ENCODE measurements around the gene MSMB.
"Not testable (repeated sequence)": the region's sequence is repeated elsewhere in the genome, so short reads cannot be mapped to it uniquely, and the experiment has no call there.

MSMB gene

GRCh38 chr10:45983538-45984186 is 62.4 kb downstream of the MSMB start:
- DNase-seq (ENCODE audit: low read depth, low spot score), result peak; percentile 38
- not testable (repeated sequence) for H3K4me3 ChIP-seq (ENCODE audit: low read length)

Measured in Jurkat, Clone E6-1 (cell line).